Measurements from ENCODE around the gene JADE2.

JADE2 gene

GRCh38 chr5:134519989-134520388 is 5.5 kb upstream of the JADE2 start:
- Histone ChIP-seq H3K27me3 (ENCODE audit: insufficient read depth, low read depth, severe bottlenecking) (no peaks in the 10 kb centered on the region), H3K4me3 (ENCODE audit: low read depth, low read length) (no peak overlapping the region), H3K27ac (no peak overlapping the region), H3K9me3 (ENCODE audit: severe bottlenecking) (no peaks in the 10 kb centered on the region), H3K36me3 (no peaks in the 10 kb centered on the region)
- TF ChIP-seq CTCF (IDR thresholded peaks at IDR 0.05; ENCODE audit: low read depth, low read length): no peak
- DNase-seq: no peak

- TF ChIP-seq CTCF (IDR thresholded peaks at IDR 0.05; ENCODE audit: low read depth, low read length): no peak
- Histone ChIP-seq H3K27ac (no peak overlapping the region), H3K27me3 (ENCODE audit: insufficient read depth, low read depth, severe bottlenecking) (no peaks in the 10 kb centered on the region), H3K4me3 (ENCODE audit: low read depth, low read length) (no peak overlapping the region), H3K36me3 (no peaks in the 10 kb centered on the region), H3K9me3 (ENCODE audit: severe bottlenecking) (no peaks in the 10 kb centered on the region)
- no peak for DNase-seq
These were observed 3.6 kb upstream of the JADE2 start for GRCh38 chr5:134521841-134522240.

- H3K4me3 ChIP-seq (ENCODE audit: low read depth, low read length): peak overlapping the region; percentile 56
- no peaks in the 10 kb centered on the region for H3K9me3 ChIP-seq (ENCODE audit: severe bottlenecking)
- DNase-seq: no peak
- TF ChIP-seq CTCF (IDR thresholded peaks at IDR 0.05; ENCODE audit: low read depth, low read length): no peak
- H3K36me3 ChIP-seq: no peaks in the 10 kb centered on the region
- H3K27me3 ChIP-seq (ENCODE audit: insufficient read depth, low read depth, severe bottlenecking): no peaks in the 10 kb centered on the region
- peak overlapping the region; percentile 95 for H3K27ac ChIP-seq
These were observed 1.8 kb upstream of the JADE2 start for GRCh38 chr5:134523543-134524271.

GRCh38 chr5:134524272-134524825 is 1.1 kb upstream of the JADE2 start:
- H3K36me3 ChIP-seq: no peaks in the 10 kb centered on the region
- H3K27me3 ChIP-seq (ENCODE audit: insufficient read depth, low read depth, severe bottlenecking): no peaks in the 10 kb centered on the region
- DNase-seq: peak; percentile 87
- TF ChIP-seq CTCF (IDR thresholded peaks at IDR 0.05; ENCODE audit: low read depth, low read length): no peak
- H3K9me3 ChIP-seq (ENCODE audit: severe bottlenecking): no peaks in the 10 kb centered on the region
- H3K4me3 ChIP-seq (ENCODE audit: low read depth, low read length): peak overlapping the region; percentile 56
- H3K27ac ChIP-seq: peak overlapping the region; percentile 95

GRCh38 chr5:134525683-134526482 is 413 bp downstream of the JADE2 start:
- TF ChIP-seq CTCF (IDR thresholded peaks at IDR 0.05; ENCODE audit: low read depth, low read length): no peak
- Histone ChIP-seq H3K9me3 (ENCODE audit: severe bottlenecking) (no peaks in the 10 kb centered on the region), H3K27ac (peak overlapping the region; percentile 95), H3K27me3 (ENCODE audit: insufficient read depth, low read depth, severe bottlenecking) (no peaks in the 10 kb centered on the region), H3K36me3 (no peaks in the 10 kb centered on the region), H3K4me3 (ENCODE audit: low read depth, low read length) (peak overlapping the region; percentile 56)
- DNase-seq: peak; percentile 76

Data from WERI-Rb-1 (cell line).